ENCODE results near the gene N4BP2L2.

GRCh38 chr13:32432856-32433255, 105.7 kb downstream of the N4BP2L2 start:
- no peak for TF ChIP-seq GATA3 (IDR thresholded peaks at IDR 0.05; ENCODE audit: low read depth, low read length)
- no peak for TF ChIP-seq GATA2 (IDR thresholded peaks at IDR 0.05; ENCODE audit: low read depth, low read length)

Data from SH-SY5Y (cell line).